ENCODE results near the gene KLHL3.

The KLHL3 gene

GRCh38 chr5:137603356-137603755 is 132.5 kb downstream of the KLHL3 start:
- TF ChIP-seq CTCF (IDR thresholded peaks at IDR 0.05) (no peak), ZFX (IDR thresholded peaks at IDR 0.05; ENCODE audit: borderline replicate concordance) (no peak)
- H3K27ac ChIP-seq: no peak overlapping the region

- TF ChIP-seq ZFX (IDR thresholded peaks at IDR 0.05; ENCODE audit: borderline replicate concordance) (no peak), CTCF (IDR thresholded peaks at IDR 0.05) (no peak)
- no peak overlapping the region for H3K27ac ChIP-seq
These were observed 133.1 kb downstream of the KLHL3 start for GRCh38 chr5:137602721-137603273.

- TF ChIP-seq ZFX (IDR thresholded peaks at IDR 0.05; ENCODE audit: borderline replicate concordance) (no peak), CTCF (IDR thresholded peaks at IDR 0.05) (no peak)
- no peak overlapping the region for H3K27ac ChIP-seq
These were observed 135.0 kb downstream of the KLHL3 start for GRCh38 chr5:137600721-137601360.

GRCh38 chr5:137599457-137599856 is 136.4 kb downstream of the KLHL3 start:
- TF ChIP-seq CTCF (IDR thresholded peaks at IDR 0.05) (no peak), ZFX (IDR thresholded peaks at IDR 0.05; ENCODE audit: borderline replicate concordance) (no peak)
- no peak overlapping the region for H3K27ac ChIP-seq

GRCh38 chr5:137598399-137598798 is 137.5 kb downstream of the KLHL3 start:
- no peak for TF ChIP-seq CTCF (IDR thresholded peaks at IDR 0.05)
- no peak overlapping the region for H3K27ac ChIP-seq

GRCh38 chr5:137596941-137597340 is 138.9 kb downstream of the KLHL3 start:
- no peak overlapping the region for H3K27ac ChIP-seq
- TF ChIP-seq CTCF (IDR thresholded peaks at IDR 0.05) (no peak), ZFX (IDR thresholded peaks at IDR 0.05; ENCODE audit: borderline replicate concordance) (no peak)

GRCh38 chr5:137595396-137596079 is 140.4 kb downstream of the KLHL3 start:
- no peak overlapping the region for H3K27ac ChIP-seq
- no peak for TF ChIP-seq CTCF (IDR thresholded peaks at IDR 0.05)
- no peak for TF ChIP-seq ZFX (IDR thresholded peaks at IDR 0.05; ENCODE audit: borderline replicate concordance)

Data from 22Rv1 (cell line).